Measurements from ENCODE around the gene POLE.
"Not testable (repeated sequence)": the region's sequence is repeated elsewhere in the genome, so short reads cannot be mapped to it uniquely, and the experiment has no call there.

POLE gene

GRCh38 chr12:132719141-132719953 is 32.2 kb upstream of the POLE start:
- no peak for DNase-seq (ENCODE audit: low read depth, low spot score)

- no peak for DNase-seq (ENCODE audit: low read depth, low spot score)
Measured at GRCh38 chr12:132718644-132719043, 31.5 kb upstream of the POLE start.

GRCh38 chr12:132717531-132718387 is 30.6 kb upstream of the POLE start:
- DNase-seq (ENCODE audit: low read depth, low spot score) = peak; percentile 23

- DNase-seq (ENCODE audit: low read depth, low spot score) = no peak
Measured at GRCh38 chr12:132717011-132717410, 29.9 kb upstream of the POLE start.

GRCh38 chr12:132716356-132716755 is 29.2 kb upstream of the POLE start:
- no peak for DNase-seq (ENCODE audit: low read depth, low spot score)

GRCh38 chr12:132715874-132716273 is 28.7 kb upstream of the POLE start:
- no peak for DNase-seq (ENCODE audit: low read depth, low spot score)

GRCh38 chr12:132713123-132713522 is 26.0 kb upstream of the POLE start:
- DNase-seq (ENCODE audit: low read depth, low spot score) = no peak

- DNase-seq (ENCODE audit: low read depth, low spot score) = peak; percentile 27
Measured at GRCh38 chr12:132711080-132711843, 24.1 kb upstream of the POLE start.

- peak; percentile 79 for DNase-seq (ENCODE audit: low read depth, low spot score)
Measured at GRCh38 chr12:132710405-132711079, 23.4 kb upstream of the POLE start, which contains the start of gene PGAM5. PGAM5 (plus strand) TSS chr12:132710842; CDS start chr12:132710877, 35 bp downstream.

- DNase-seq (ENCODE audit: low read depth, low spot score) = no peak
Measured at GRCh38 chr12:132710043-132710404, 22.9 kb upstream of the POLE start.

GRCh38 chr12:132708150-132708549 is 21.0 kb upstream of the POLE start:
- DNase-seq (ENCODE audit: low read depth, low spot score) = no peak

GRCh38 chr12:132707241-132707640 is 20.1 kb upstream of the POLE start:
- peak; percentile 45 for DNase-seq (ENCODE audit: low read depth, low spot score)

- DNase-seq (ENCODE audit: low read depth, low spot score) = no peak
Measured at GRCh38 chr12:132703641-132704040, 16.5 kb upstream of the POLE start.

- DNase-seq (ENCODE audit: low read depth, low spot score) = no peak
Measured at GRCh38 chr12:132702640-132703039, 15.5 kb upstream of the POLE start.

GRCh38 chr12:132700212-132700822 is 13.2 kb upstream of the POLE start:
- no peak for DNase-seq (ENCODE audit: low read depth, low spot score)

GRCh38 chr12:132698341-132698740 is 11.2 kb upstream of the POLE start:
- no peak for DNase-seq (ENCODE audit: low read depth, low spot score)

- DNase-seq (ENCODE audit: low read depth, low spot score) = no peak
Measured at GRCh38 chr12:132695431-132695830, 8.3 kb upstream of the POLE start.

- DNase-seq (ENCODE audit: low read depth, low spot score) = not testable (repeated sequence)
Measured at GRCh38 chr12:132694888-132695287, 7.7 kb upstream of the POLE start.

- DNase-seq (ENCODE audit: low read depth, low spot score) = not testable (repeated sequence)
Measured at GRCh38 chr12:132692030-132692429, 4.9 kb upstream of the POLE start.

GRCh38 chr12:132690112-132690511 is 3.0 kb upstream of the POLE start:
- DNase-seq (ENCODE audit: low read depth, low spot score) = no peak

- no peak for DNase-seq (ENCODE audit: low read depth, low spot score)
Measured at GRCh38 chr12:132689227-132689626, 2.1 kb upstream of the POLE start.

Measured in ELF-1 (cell line).